Measurements from ENCODE around the gene ZNF385B. TPM values are rescaled to one million over a fixed set of nuclear protein-coding genes. Genes with fewer than 3 reads are reported as not detected.

ZNF385B gene
- total RNA-seq, 2 experiments from 2014 or later, result not detected

DNA sequence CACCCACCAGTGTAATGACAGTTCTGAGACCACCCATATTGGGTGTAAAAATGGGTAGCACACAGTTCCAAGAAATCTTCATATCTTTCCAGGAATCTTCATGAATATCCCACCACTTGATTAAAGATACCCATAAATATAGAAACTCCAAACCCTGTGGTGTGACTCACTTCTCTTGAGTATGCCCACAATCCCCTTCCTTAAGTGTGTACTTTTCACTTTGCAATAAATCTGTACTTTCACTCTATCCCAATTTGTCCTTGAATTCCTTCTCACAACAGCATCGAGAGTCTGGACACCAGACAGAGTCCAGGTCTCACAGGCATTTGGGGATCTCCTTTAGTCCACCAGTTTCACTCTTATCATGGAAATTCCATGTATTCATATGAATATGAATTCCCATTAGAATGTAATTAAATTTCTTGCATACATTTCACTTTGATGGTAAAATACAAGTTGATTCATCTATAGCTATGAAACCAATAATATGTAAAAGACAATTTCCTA lies 309.8 kb downstream of the ZNF385B start:
- H3K4me3 Mint-ChIP-seq, result no peak overlapping the region
- POLR2A ChIA-PET, result no interaction called here

GRCh38 chr2:179550849-179551248 lies 310.6 kb downstream of the ZNF385B start:
- no peaks in the 10 kb centered on the region for H3K9me3 Mint-ChIP-seq
- no peak overlapping the region for H3K27ac Mint-ChIP-seq
- H3K4me1 Mint-ChIP-seq, result no peaks in the 10 kb centered on the region
- DNase-seq (no peak), ATAC-seq (ENCODE audit: low read depth) (no peak)
- no peaks in the 10 kb centered on the region for H3K27me3 Mint-ChIP-seq
- H3K4me3 Mint-ChIP-seq, result no peak overlapping the region
- H3K36me3 Mint-ChIP-seq, result no peaks in the 10 kb centered on the region
- POLR2A ChIA-PET, result no interaction called here

More for the DNA sequence above, 309.8 kb downstream of the ZNF385B start:
- no peak for ATAC-seq (ENCODE audit: low read depth)
- Mint-ChIP-seq H3K27me3 (no peaks in the 10 kb centered on the region), H3K36me3 (no peaks in the 10 kb centered on the region), H3K27ac (no peak overlapping the region), H3K4me1 (no peaks in the 10 kb centered on the region), H3K9me3 (no peaks in the 10 kb centered on the region)
- no peak for DNase-seq

DNA sequence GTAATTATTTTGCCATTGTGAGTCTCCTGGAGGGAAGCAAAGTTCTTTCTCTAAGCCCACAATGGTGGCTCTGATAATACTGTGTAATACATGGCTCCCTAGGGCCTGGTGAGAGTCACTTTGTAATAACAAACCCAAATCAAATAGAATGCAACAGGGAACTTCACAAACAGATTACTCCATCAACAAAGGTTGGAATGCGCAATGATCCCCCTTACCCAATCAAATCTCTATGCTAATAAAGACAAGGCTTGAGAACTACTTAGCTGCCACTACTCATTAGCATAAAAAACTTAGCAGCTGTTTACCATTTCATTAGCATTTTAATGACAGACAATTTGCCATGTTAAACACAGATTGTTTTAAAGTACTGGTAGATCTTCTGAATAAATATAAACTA lies 311.2 kb downstream of the ZNF385B start:
- Mint-ChIP-seq H3K9me3 (no peaks in the 10 kb centered on the region), H3K27ac (no peak overlapping the region), H3K4me3 (no peak overlapping the region), H3K36me3 (no peaks in the 10 kb centered on the region), H3K4me1 (no peaks in the 10 kb centered on the region), H3K27me3 (no peaks in the 10 kb centered on the region)
- POLR2A ChIA-PET, result no interaction called here
- DNase-seq (no peak), ATAC-seq (ENCODE audit: low read depth) (no peak)

DNA sequence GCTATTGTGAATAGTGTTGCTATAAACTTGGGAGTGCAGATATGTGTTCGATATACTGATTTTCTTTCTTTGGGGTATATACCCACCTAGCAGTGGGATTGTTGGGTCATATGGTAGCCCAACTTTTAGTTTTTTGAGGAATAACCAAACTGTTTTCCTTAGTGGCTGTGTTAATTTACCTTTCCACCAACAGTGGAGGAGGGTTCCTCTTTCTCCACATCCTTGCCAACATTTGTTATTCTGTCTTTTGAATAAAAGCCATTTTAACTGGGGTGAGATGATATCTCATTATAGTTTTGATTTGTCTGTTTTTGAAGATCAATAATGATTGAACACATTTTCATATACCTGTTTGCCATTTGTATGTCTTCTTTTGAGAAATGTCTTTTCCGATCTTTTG lies 314.8 kb downstream of the ZNF385B start:
- Mint-ChIP-seq H3K27me3 (no peaks in the 10 kb centered on the region), H3K36me3 (no peaks in the 10 kb centered on the region), H3K4me1 (no peaks in the 10 kb centered on the region), H3K27ac (no peak overlapping the region), H3K4me3 (no peak overlapping the region), H3K9me3 (no peaks in the 10 kb centered on the region)
- ATAC-seq (ENCODE audit: low read depth) (no peak), DNase-seq (no peak)
- POLR2A ChIA-PET, result no interaction called here

DNA sequence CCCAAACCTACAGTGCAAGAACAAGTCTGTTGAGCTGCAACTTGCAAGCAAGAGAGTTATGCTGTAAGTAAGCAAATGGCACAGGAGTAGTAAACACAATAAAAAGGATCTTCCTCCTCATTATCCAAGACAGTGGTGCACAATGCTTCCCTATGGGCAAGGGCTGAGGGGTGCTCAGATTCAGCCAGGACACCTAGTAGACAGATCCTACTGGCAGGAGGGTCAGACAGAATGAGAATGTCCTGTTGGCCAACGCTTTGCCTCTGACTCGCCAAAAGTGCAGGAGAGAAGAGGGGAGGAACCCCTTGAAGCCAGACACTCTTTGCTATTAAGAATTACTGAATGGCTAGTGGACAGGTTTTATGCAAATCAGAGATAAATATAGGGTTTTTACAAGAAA lies 316.4 kb downstream of the ZNF385B start:
- Mint-ChIP-seq H3K27me3 (no peaks in the 10 kb centered on the region), H3K4me3 (no peak overlapping the region), H3K36me3 (no peaks in the 10 kb centered on the region), H3K9me3 (no peaks in the 10 kb centered on the region), H3K27ac (no peak overlapping the region), H3K4me1 (no peaks in the 10 kb centered on the region)
- POLR2A ChIA-PET, result no interaction called here
- ATAC-seq (ENCODE audit: low read depth) (no peak), DNase-seq (no peak)

DNA sequence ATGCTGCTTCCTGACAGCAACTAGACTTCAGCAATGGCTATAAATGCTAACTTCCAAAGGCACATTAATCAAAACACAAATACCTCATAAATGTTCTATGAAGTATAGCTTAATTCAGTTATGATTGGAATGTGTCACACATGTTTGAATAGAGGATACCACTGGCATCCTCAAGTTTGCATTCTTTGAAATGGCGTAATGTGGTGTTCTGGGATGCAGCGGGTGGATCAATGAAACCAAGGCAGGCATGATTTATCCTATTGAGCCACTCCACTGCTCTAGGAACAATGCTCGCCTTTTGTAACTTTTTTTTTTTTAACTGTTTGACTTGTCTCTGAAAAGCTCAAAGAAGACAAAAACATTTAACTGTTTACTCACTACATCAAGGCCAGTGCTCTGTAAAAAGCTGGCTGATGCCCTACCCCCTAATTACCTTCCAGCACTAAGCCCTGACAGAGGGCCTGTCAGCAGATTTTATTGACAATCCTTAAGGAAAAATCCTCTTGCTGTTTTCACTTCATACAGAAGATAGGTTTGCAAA lies 318.0 kb downstream of the ZNF385B start:
- POLR2A ChIA-PET, result no interaction called here
- Mint-ChIP-seq H3K9me3 (no peaks in the 10 kb centered on the region), H3K27me3 (no peaks in the 10 kb centered on the region), H3K4me3 (no peak overlapping the region), H3K27ac (no peak overlapping the region), H3K36me3 (no peaks in the 10 kb centered on the region), H3K4me1 (no peaks in the 10 kb centered on the region)
- DNase-seq (no peak), ATAC-seq (ENCODE audit: low read depth) (no peak)

DNA sequence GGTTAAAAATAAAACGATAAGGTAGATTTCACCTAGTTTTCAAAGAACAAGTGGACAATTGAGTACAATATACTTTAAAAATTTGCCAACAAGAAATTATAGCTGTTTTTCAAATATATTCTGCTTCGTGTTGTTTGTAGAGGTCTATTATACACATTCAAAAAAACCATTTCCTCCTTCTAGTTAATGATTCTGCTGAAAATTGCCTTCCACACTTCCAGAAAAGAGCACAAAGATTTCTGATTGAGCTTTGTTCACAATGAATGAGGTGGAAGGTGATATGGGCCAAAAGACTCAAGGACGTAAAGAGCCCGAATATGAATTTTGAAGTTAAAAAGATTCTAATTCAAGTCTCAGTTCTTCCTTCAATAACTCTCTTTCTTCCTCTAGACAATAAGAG lies 319.8 kb downstream of the ZNF385B start:
- POLR2A ChIA-PET, result no interaction called here
- Mint-ChIP-seq H3K36me3 (no peaks in the 10 kb centered on the region), H3K9me3 (peaks cover 1% of the 10 kb centered on the region), H3K27ac (no peak overlapping the region), H3K4me1 (no peaks in the 10 kb centered on the region), H3K4me3 (no peak overlapping the region), H3K27me3 (no peaks in the 10 kb centered on the region)
- no peak for ATAC-seq (ENCODE audit: low read depth)
- no peak for DNase-seq

GRCh38 chr2:179539124-179539511 lies 322.3 kb downstream of the ZNF385B start:
- Mint-ChIP-seq H3K9me3 (peaks cover 1% of the 10 kb centered on the region), H3K4me3 (no peak overlapping the region), H3K36me3 (no peaks in the 10 kb centered on the region), H3K4me1 (no peaks in the 10 kb centered on the region), H3K27ac (no peak overlapping the region), H3K27me3 (no peaks in the 10 kb centered on the region)
- POLR2A ChIA-PET, result no interaction called here
- no peak for ATAC-seq (ENCODE audit: low read depth)
- no peak for DNase-seq

- no peak for DNase-seq
- H3K27me3 Mint-ChIP-seq, result no peaks in the 10 kb centered on the region
- peaks cover 1% of the 10 kb centered on the region for H3K9me3 Mint-ChIP-seq
- no peaks in the 10 kb centered on the region for H3K36me3 Mint-ChIP-seq
- H3K4me1 Mint-ChIP-seq, result no peaks in the 10 kb centered on the region
- POLR2A ChIA-PET, result no interaction called here
- no peak overlapping the region for H3K27ac Mint-ChIP-seq
- ATAC-seq (ENCODE audit: low read depth), result no peak
- H3K4me3 Mint-ChIP-seq, result no peak overlapping the region
Observed at GRCh38 chr2:179538406-179539123, 322.8 kb downstream of the ZNF385B start.

GRCh38 chr2:179536185-179536584 lies 325.2 kb downstream of the ZNF385B start:
- ATAC-seq (ENCODE audit: low read depth) (no peak), DNase-seq (no peak)
- Mint-ChIP-seq H3K36me3 (no peaks in the 10 kb centered on the region), H3K9me3 (peaks cover 1% of the 10 kb centered on the region), H3K4me3 (no peak overlapping the region), H3K27ac (no peak overlapping the region), H3K4me1 (no peaks in the 10 kb centered on the region), H3K27me3 (no peaks in the 10 kb centered on the region)
- POLR2A ChIA-PET, result no interaction called here

- Mint-ChIP-seq H3K27me3 (no peaks in the 10 kb centered on the region), H3K9me3 (peaks cover 1% of the 10 kb centered on the region), H3K4me1 (no peaks in the 10 kb centered on the region), H3K27ac (no peak overlapping the region), H3K4me3 (no peak overlapping the region), H3K36me3 (no peaks in the 10 kb centered on the region)
- ATAC-seq (ENCODE audit: low read depth) (no peak), DNase-seq (no peak)
- POLR2A ChIA-PET, result no interaction called here
Observed at GRCh38 chr2:179533875-179534274, 327.5 kb downstream of the ZNF385B start.

- Mint-ChIP-seq H3K27me3 (no peaks in the 10 kb centered on the region), H3K27ac (no peak overlapping the region), H3K9me3 (peaks cover 1% of the 10 kb centered on the region), H3K4me3 (no peak overlapping the region), H3K4me1 (no peaks in the 10 kb centered on the region), H3K36me3 (no peaks in the 10 kb centered on the region)
- POLR2A ChIA-PET, result no interaction called here
- ATAC-seq (ENCODE audit: low read depth) (no peak), DNase-seq (no peak)
Observed at GRCh38 chr2:179532863-179533278, 328.5 kb downstream of the ZNF385B start.

- H3K4me3 Mint-ChIP-seq, result no peak overlapping the region
- no peaks in the 10 kb centered on the region for H3K27me3 Mint-ChIP-seq
- H3K4me1 Mint-ChIP-seq, result no peaks in the 10 kb centered on the region
- DNase-seq (no peak), ATAC-seq (ENCODE audit: low read depth) (no peak)
- POLR2A ChIA-PET, result no interaction called here
- no peaks in the 10 kb centered on the region for H3K9me3 Mint-ChIP-seq
- no peak overlapping the region for H3K27ac Mint-ChIP-seq
- no peaks in the 10 kb centered on the region for H3K36me3 Mint-ChIP-seq
Observed at GRCh38 chr2:179528576-179529069, 332.8 kb downstream of the ZNF385B start.

GRCh38 chr2:179525340-179525739 lies 336.1 kb downstream of the ZNF385B start:
- H3K4me3 Mint-ChIP-seq, result no peak overlapping the region

More at GRCh38 chr2:179525340-179525739, 336.1 kb downstream of the ZNF385B start:
- POLR2A ChIA-PET, result no interaction called here
- Mint-ChIP-seq H3K27ac (no peak overlapping the region), H3K27me3 (no peaks in the 10 kb centered on the region), H3K9me3 (no peaks in the 10 kb centered on the region), H3K36me3 (no peaks in the 10 kb centered on the region), H3K4me1 (no peaks in the 10 kb centered on the region)
- no peak for DNase-seq
- ATAC-seq (ENCODE audit: low read depth), result no peak

Measured in activated naive CD8-positive, alpha-beta T cell treated with anti-CD3 and anti-CD28 coated beads, Interleukin-2, amount 10 ng/mL, durations not matched to agents 7 days and 5 days (primary cell).